Adrenal gland (tissue), 12 donors: Measurements from ENCODE around the gene VIPR1. TPM values are rescaled to one million over a fixed set of nuclear protein-coding genes. Genes with fewer than 3 reads are reported as not detected.

Experiments used
- DNase-seq, 7 donors: peaks; one replicate each; pipeline ENCODE4 v3.0.0-alpha.2; 2019 to 2020
- H3K27ac ChIP-seq, 5 donors: fragments of 200-600 bp; sonication (generic) in 4 of 5; 1 replicate in 3 of 5; 2 replicates in 2 of 5; pipeline versions ENCODE4 v1.5.1 to v1.8.0; 2016 to 2020; ENCODE audit warnings: mild to moderate bottlenecking in 1 of 5
- H3K27me3 ChIP-seq: fragments of 200-600 bp; 2 replicates; pipeline ENCODE4 v1.8.0; 2021
- H3K36me3 ChIP-seq, 2 donors: fragments of 200-600 bp; replicated peaks in 1 of 2; 1 replicate in 1 of 2; 2 replicates in 1 of 2; pipeline versions ENCODE4 v1.5.1 to v1.8.0; 2018 to 2022
- H3K4me1 ChIP-seq, 2 donors: fragments of 200-600 bp; replicated peaks in 1 of 2; 1 replicate in 1 of 2; 2 replicates in 1 of 2; pipeline versions ENCODE4 v1.5.1 to v1.8.0; 2018 to 2021
- H3K4me3 ChIP-seq, 4 donors: fragments of 200-600 bp; sonication (generic) in 3 of 4; one replicate each; pipeline ENCODE4 v1.5.1; 2016 to 2018
- H3K9me3 ChIP-seq, 3 donors: fragments of 200-600 bp; sonication (generic) in 1 of 3; replicated peaks in 1 of 3; 1 replicate in 2 of 3; 2 replicates in 1 of 3; pipeline versions ENCODE4 v1.5.1 to v1.8.0; 2016 to 2021
- CTCF ChIP-seq, 6 experiments: fragments of 450-650 bp in 4 of 6; fragments of 200-600 bp in 2 of 6; sonication (generic) in 1 of 6; IDR thresholded peaks; 1 replicate in 5 of 6; 2 replicates in 1 of 6; pipeline versions ENCODE4 v1.5.1 to v1.8.0; 2016 to 2021; ENCODE audit warnings: antibody characterized with exemption in 6 of 6, mild to moderate bottlenecking in 2 of 6, moderate library complexity in 1 of 6
- POLR2A ChIP-seq, 2 donors: fragments of 450-650 bp; IDR thresholded peaks; one replicate each; pipeline ENCODE4 v1.6.1; 2017; ENCODE audit warnings: antibody characterized with exemption in 2 of 2, mild to moderate bottlenecking in 2 of 2, moderate library complexity in 1 of 2
- WGBS, 4 donors: extraction: QIAGEN DNeasy Blood & Tissue Kit in 2 of 4; methylation state at CpG; one replicate each; pipeline versions ENCODE4 v1.1.5 to v1.1.7; 2013 to 2017; 5-methylcytosine and 5-hydroxymethylcytosine counted together
- intact Hi-C, 2 donors: fragments of 100-400 bp; cut with DNase I; formaldehyde crosslinking; loops; one replicate each; pipeline versions ENCODE4 v1.14.1 to v1.15.0; 2022 to 2023
- polyA plus RNA-seq, 3 donors: library from polyadenylated mRNA; stranded (reverse); fragments of 200-250 nt in 2 of 3; fragments of 350-450 nt in 1 of 3; fragmentation: Illumina TruSeq in 1 of 3; extraction: RNeasy Lipid Tissue Mini Kit (QIAGEN cat#74804) in 1 of 3; gene quantifications; one replicate each; pipeline ENCODE4 v1.2.3, GENCODE V29; 2013 to 2014
- total RNA-seq, 9 donors: library from RNA; depleted of rRNA in 4 of 9; stranded (reverse); fragments of >200 nt in 4 of 9; fragments of 120-200 nt in 1 of 9; fragmentation: NEBNext Ultra II Directional in 1 of 9; extraction: Animal tissue kit (Norgen Biotek cat#: 25700) in 1 of 9; gene quantifications; one replicate each; pipeline versions ENCODE4 v1.1.0 to v1.2.4, GENCODE V29; 2013 to 2023
- donor health status: healthy with polysubstance abuse.
- donor health status: Bipolar disorder and iron deficiency.
- donor health status: DM: yes; HTN: yes; CAD: no.
- donor health status: DM: no; HTN: no; CAD: no.
- donor health status: DM: no; HTN: no; CAD: no.
- donor health status: DM: yes; HTN: yes; CAD: no.

The VIPR1 gene
- total and polyA plus RNA-seq, 12 donors: 0.55 to 24.4 (median 3.5) TPM

GRCh38 chr3:42476225-42477125 lies 26.0 kb upstream of the VIPR1 start:
- H3K9me3 ChIP-seq: peaks cover 0 to 4% (median 3%) of the 10 kb centered on the region in 3 donors
- no peak overlapping the region for H3K27ac ChIP-seq
- no peaks in the 10 kb centered on the region for H3K27me3 ChIP-seq
- H3K36me3 ChIP-seq: no peaks in the 10 kb centered on the region
- H3K4me3 ChIP-seq: no peak overlapping the region
- H3K4me1 ChIP-seq: peaks cover 0 to 8% of the 10 kb centered on the region in 2 donors
- 53 to 70% (median 60%) methylated on average over 7 to 8 of the region's 8 CpGs for WGBS, 4 donors
- peak in 2 of 7 donors; percentile 46 to 75 for DNase-seq
- intact Hi-C loops: no loop called here
- TF ChIP-seq POLR2A (IDR thresholded peaks at IDR 0.05) (no peak), CTCF (IDR thresholded peaks at IDR 0.05) (no peak)

- WGBS, 4 donors: 72 to 88% (median 73%) methylated on average over 1 to 2 of the region's 2 CpGs
- Histone ChIP-seq H3K4me1 (peaks cover 0 to 8% of the 10 kb centered on the region in 2 donors), H3K27ac (no peak overlapping the region), H3K4me3 (no peak overlapping the region), H3K27me3 (no peaks in the 10 kb centered on the region), H3K9me3 (peaks cover 0 to 14% (median 9%) of the 10 kb centered on the region in 3 donors), H3K36me3 (no peaks in the 10 kb centered on the region)
- intact Hi-C loops: no loop called here
- TF ChIP-seq CTCF (IDR thresholded peaks at IDR 0.05) (no peak), POLR2A (IDR thresholded peaks at IDR 0.05) (no peak)
- DNase-seq: no peak
These were observed 24.7 kb upstream of the VIPR1 start for GRCh38 chr3:42477696-42478095.

GRCh38 chr3:42478830-42479229 lies 23.6 kb upstream of the VIPR1 start:
- no peak for DNase-seq
- Histone ChIP-seq H3K27ac (no peak overlapping the region), H3K36me3 (no peaks in the 10 kb centered on the region), H3K4me1 (no peaks in the 10 kb centered on the region), H3K4me3 (no peak overlapping the region), H3K27me3 (no peaks in the 10 kb centered on the region), H3K9me3 (peaks cover 0 to 14% (median 9%) of the 10 kb centered on the region in 3 donors)
- intact Hi-C loops: no loop called here
- WGBS, 4 donors: 26 to 52% (median 37%) methylated on average over 2 of the region's 2 CpGs
- TF ChIP-seq CTCF (IDR thresholded peaks at IDR 0.05): no peak
- TF ChIP-seq POLR2A (IDR thresholded peaks at IDR 0.05): no peak

- H3K27ac ChIP-seq: no peak overlapping the region
- peak in 1 of 7 donors; percentile 4 for DNase-seq
- intact Hi-C loops: no loop called here
- peaks cover 0 to 5% (median under 1%) of the 10 kb centered on the region in 3 donors for H3K9me3 ChIP-seq
- 63 to 74% (median 65%) methylated on average over 1 to 2 of the region's 2 CpGs for WGBS, 4 donors
- H3K4me3 ChIP-seq: no peak overlapping the region
- no peaks in the 10 kb centered on the region for H3K27me3 ChIP-seq
- no peaks in the 10 kb centered on the region for H3K36me3 ChIP-seq
- TF ChIP-seq CTCF (IDR thresholded peaks at IDR 0.05) (no peak), POLR2A (IDR thresholded peaks at IDR 0.05) (no peak)
- peaks cover 0 to 4% of the 10 kb centered on the region in 2 donors for H3K4me1 ChIP-seq
These were observed 15.5 kb upstream of the VIPR1 start for GRCh38 chr3:42486814-42487565.
